ENCODE measurements around the gene RAI1.

DNA sequence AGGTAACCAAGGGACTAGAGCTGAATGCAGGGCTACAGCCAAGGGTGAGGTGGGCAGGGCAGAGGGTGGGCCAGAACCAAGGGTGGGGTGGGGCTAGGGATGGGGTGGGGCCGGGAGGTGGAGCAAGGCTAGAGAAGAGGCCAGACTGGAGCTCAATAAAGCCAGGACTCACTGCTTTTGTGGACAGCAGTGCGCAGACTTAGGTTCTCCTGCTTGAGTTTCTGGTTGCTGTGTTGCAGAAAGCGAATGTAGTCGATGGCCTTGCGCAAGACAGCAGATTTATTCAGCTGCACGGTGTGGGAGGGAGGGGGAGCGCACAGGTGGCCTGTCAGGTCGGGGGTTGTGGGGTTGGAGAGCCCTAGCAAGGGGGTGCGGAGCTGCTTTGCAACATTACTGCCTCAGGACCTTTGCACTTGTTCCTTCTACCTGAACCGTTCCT, 136.8 kb downstream of the RAI1 start:
- TF ChIP-seq ZFP30 (CRISPR knock-in tag; IDR thresholded peaks at IDR 0.05) (no peak), SNAI2 (CRISPR knock-in tag; IDR thresholded peaks at IDR 0.05) (no peak), CSDC2 (CRISPR knock-in tag; IDR thresholded peaks at IDR 0.05) (no peak), ESRRG (CRISPR knock-in tag; IDR thresholded peaks at IDR 0.05) (no peak), OSR1 (CRISPR knock-in tag; IDR thresholded peaks at IDR 0.05) (no peak), RARB (CRISPR knock-in tag; IDR thresholded peaks at IDR 0.05) (no peak), ZNF70 (CRISPR knock-in tag; IDR thresholded peaks at IDR 0.05) (no peak), ZFP3 (CRISPR knock-in tag; IDR thresholded peaks at IDR 0.05) (no peak), ISL1 (CRISPR knock-in tag; IDR thresholded peaks at IDR 0.05) (no peak), ARNTL (CRISPR knock-in tag; IDR thresholded peaks at IDR 0.05; ENCODE audit: borderline replicate concordance, low read depth) (no peak), GLIS3 (CRISPR knock-in tag; IDR thresholded peaks at IDR 0.05) (no peak), ZNF8 (CRISPR knock-in tag; IDR thresholded peaks at IDR 0.05) (no peak)
- TF ChIP-seq, protein P1, sequence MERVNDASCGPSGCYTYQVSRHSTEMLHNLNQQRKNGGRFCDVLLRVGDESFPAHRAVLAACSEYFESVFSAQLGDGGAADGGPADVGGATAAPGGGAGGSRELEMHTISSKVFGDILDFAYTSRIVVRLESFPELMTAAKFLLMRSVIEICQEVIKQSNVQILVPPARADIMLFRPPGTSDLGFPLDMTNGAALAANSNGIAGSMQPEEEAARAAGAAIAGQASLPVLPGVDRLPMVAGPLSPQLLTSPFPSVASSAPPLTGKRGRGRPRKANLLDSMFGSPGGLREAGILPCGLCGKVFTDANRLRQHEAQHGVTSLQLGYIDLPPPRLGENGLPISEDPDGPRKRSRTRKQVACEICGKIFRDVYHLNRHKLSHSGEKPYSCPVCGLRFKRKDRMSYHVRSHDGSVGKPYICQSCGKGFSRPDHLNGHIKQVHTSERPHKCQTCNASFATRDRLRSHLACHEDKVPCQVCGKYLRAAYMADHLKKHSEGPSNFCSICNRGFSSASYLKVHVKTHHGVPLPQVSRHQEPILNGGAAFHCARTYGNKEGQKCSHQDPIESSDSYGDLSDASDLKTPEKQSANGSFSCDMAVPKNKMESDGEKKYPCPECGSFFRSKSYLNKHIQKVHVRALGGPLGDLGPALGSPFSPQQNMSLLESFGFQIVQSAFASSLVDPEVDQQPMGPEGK (CRISPR knock-in tag; IDR thresholded peaks at IDR 0.05; ENCODE audit: borderline replicate concordance): no peak
- TF ChIP-seq, protein P2, sequence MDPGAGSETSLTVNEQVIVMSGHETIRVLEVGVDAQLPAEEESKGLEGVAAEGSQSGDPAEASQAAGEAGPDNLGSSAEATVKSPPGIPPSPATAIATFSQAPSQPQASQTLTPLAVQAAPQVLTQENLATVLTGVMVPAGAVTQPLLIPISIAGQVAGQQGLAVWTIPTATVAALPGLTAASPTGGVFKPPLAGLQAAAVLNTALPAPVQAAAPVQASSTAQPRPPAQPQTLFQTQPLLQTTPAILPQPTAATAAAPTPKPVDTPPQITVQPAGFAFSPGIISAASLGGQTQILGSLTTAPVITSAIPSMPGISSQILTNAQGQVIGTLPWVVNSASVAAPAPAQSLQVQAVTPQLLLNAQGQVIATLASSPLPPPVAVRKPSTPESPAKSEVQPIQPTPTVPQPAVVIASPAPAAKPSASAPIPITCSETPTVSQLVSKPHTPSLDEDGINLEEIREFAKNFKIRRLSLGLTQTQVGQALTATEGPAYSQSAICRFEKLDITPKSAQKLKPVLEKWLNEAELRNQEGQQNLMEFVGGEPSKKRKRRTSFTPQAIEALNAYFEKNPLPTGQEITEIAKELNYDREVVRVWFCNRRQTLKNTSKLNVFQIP (CRISPR knock-in tag; IDR thresholded peaks at IDR 0.05; ENCODE audit: borderline replicate concordance, low read depth): no peak

Measured in SK-N-SH treated with all-trans-retinoic acid at 6 μM for 48 hours (cell line).